ENCODE data around the gene COPS7A.
A peak's percentile ranks its signal among the peaks of the same experiment; 100 is the strongest.
"Not testable (repeated sequence)": the region's sequence is repeated elsewhere in the genome, so short reads cannot be mapped to it uniquely, and the experiment has no call there.

COPS7A gene

GRCh38 chr12:6701078-6701768, 22.6 kb upstream of the COPS7A start:
- DNase-seq, result no peak

- no peak for DNase-seq
Measured at GRCh38 chr12:6703631-6704030, 20.2 kb upstream of the COPS7A start.

- DNase-seq, result not testable (repeated sequence)
Measured at GRCh38 chr12:6708351-6708750, 15.5 kb upstream of the COPS7A start.

- no peak for DNase-seq
Measured at GRCh38 chr12:6708960-6709394, 14.9 kb upstream of the COPS7A start.

GRCh38 chr12:6716031-6716873, 7.6 kb upstream of the COPS7A start:
- DNase-seq, result not testable (repeated sequence)

GRCh38 chr12:6716874-6717437, 6.9 kb upstream of the COPS7A start:
- no peak for DNase-seq

GRCh38 chr12:6722863-6723262, 983 bp upstream of the COPS7A start:
- DNase-seq, result no peak

GRCh38 chr12:6724409-6724797, 557 bp downstream of the COPS7A start:
- DNase-seq, result no peak

- no peak for DNase-seq
Measured at GRCh38 chr12:6725350-6725749, 1.5 kb downstream of the COPS7A start.

- no peak for DNase-seq
Measured at GRCh38 chr12:6729186-6729585, 5.3 kb downstream of the COPS7A start.

- DNase-seq, result no peak
Measured at GRCh38 chr12:6730169-6730568, 6.3 kb downstream of the COPS7A start.

GRCh38 chr12:6734506-6735387, 10.9 kb downstream of the COPS7A start:
- DNase-seq, result no peak

GRCh38 chr12:6735448-6736191, 11.8 kb downstream of the COPS7A start:
- peak in 2 of 4 experiments; percentile 23 to 30 for DNase-seq

GRCh38 chr12:6736754-6737153, 12.9 kb downstream of the COPS7A start:
- DNase-seq, result no peak

GRCh38 chr12:6742080-6742479, 18.2 kb downstream of the COPS7A start:
- not testable (repeated sequence) for DNase-seq

GRCh38 chr12:6742834-6743233, 19.0 kb downstream of the COPS7A start:
- DNase-seq, result no peak

GRCh38 chr12:6743300-6743699, 19.5 kb downstream of the COPS7A start:
- not testable (repeated sequence) for DNase-seq

GRCh38 chr12:6745741-6746525, 22.1 kb downstream of the COPS7A start:
- peak in 1 of 4 experiments; percentile 16 for DNase-seq

- no peak for DNase-seq
Measured at GRCh38 chr12:6747216-6747615, 23.4 kb downstream of the COPS7A start.

GRCh38 chr12:6748761-6749160, 24.9 kb downstream of the COPS7A start:
- DNase-seq, result no peak

GRCh38 chr12:6750506-6750905, 26.7 kb downstream of the COPS7A start:
- no peak for DNase-seq
